Activated CD4-positive, alpha-beta memory T cell treated with anti-CD3 and anti-CD28 coated beads for 36 hours (primary cell): Measurements from ENCODE around the gene OLR1. TPM values are rescaled to one million over a fixed set of nuclear protein-coding genes. Genes with fewer than 3 reads are reported as not detected.

ENCODE experiments used
- CTCF ChIA-PET: fragments of 350-600 bp; sonication (Branson Sonifier 250); formaldehyde crosslinking; loops from one replicate; lab custom pipeline; 2021; ENCODE audit warnings: antibody characterized with exemption, inconsistent platforms; lab: Charles Lee
- POLR2A ChIA-PET: fragments of 350-600 bp; sonication (Branson Sonifier 250); formaldehyde crosslinking; loops from one replicate; lab custom pipeline; 2021; ENCODE audit warnings: antibody characterized with exemption; lab: Charles Lee
- DNase-seq: peaks from one replicate; pipeline ENCODE4 v3.0.0-alpha.2; 2020
- H3K27ac Mint-ChIP-seq: one replicate; pipeline ENCODE4 v1.8.0; 2021; ENCODE audit warnings: mixed read lengths
- H3K27me3 Mint-ChIP-seq: one replicate; pipeline ENCODE4 v1.8.0; 2021; ENCODE audit warnings: mixed read lengths
- H3K36me3 Mint-ChIP-seq: one replicate; pipeline ENCODE4 v1.8.0; 2021; ENCODE audit warnings: mixed read lengths
- H3K4me1 Mint-ChIP-seq: one replicate; pipeline ENCODE4 v1.8.0; 2021; ENCODE audit warnings: low read depth, mixed read lengths
- H3K4me3 Mint-ChIP-seq: one replicate; pipeline ENCODE4 v1.8.0; 2021; ENCODE audit warnings: mild to moderate bottlenecking, mixed read lengths
- H3K9me3 Mint-ChIP-seq: one replicate; pipeline ENCODE4 v1.8.0; 2021; ENCODE audit warnings: mixed read lengths
- intact Hi-C: fragments of 100-400 bp; cut with micrococcal nuclease; formaldehyde crosslinking; loops from one replicate; pipeline ENCODE4 v1.15.1; 2023
- total RNA-seq, 2 experiments: library from RNA; stranded (reverse); gene quantifications; one replicate each; pipeline ENCODE4 v1.2.3, GENCODE V29; 2021

Gene OLR1
- total RNA-seq, 2 experiments from 2014 or later, result not detected

- ChIA-PET POLR2A (no interaction called here), CTCF (no interaction called here)
- H3K9me3 Mint-ChIP-seq, result no peaks in the 10 kb centered on the region
- peaks cover 10% of the 10 kb centered on the region for H3K4me1 Mint-ChIP-seq
- peaks cover 13% of the 10 kb centered on the region for H3K27me3 Mint-ChIP-seq
- no peaks in the 10 kb centered on the region for H3K36me3 Mint-ChIP-seq
- DNase-seq, result no peak
- H3K27ac Mint-ChIP-seq, result no peak overlapping the region
- H3K4me3 Mint-ChIP-seq, result no peak overlapping the region
- intact Hi-C loops, result loop anchor here (1.0 to 10.0 kb wide), 5 partner anchors 18 to 513 kb away; partner anchors contain the start of gene CLEC7A
These were observed 24.1 kb downstream of the OLR1 start for GRCh38 chr12:10147714-10148403.

- H3K36me3 Mint-ChIP-seq, result no peaks in the 10 kb centered on the region
- intact Hi-C loops, result loop anchor here (5.0 to 10.0 kb wide), 2 partner anchors 346 to 508 kb away; no protein-coding TSS in a partner anchor
- no peak for DNase-seq
- ChIA-PET CTCF (interaction anchor here (1.0 to 2.1 kb wide), 5 partner anchors 10 to 400 kb away, joined by 3 to 10 read pairs (median 5); partner anchors contain the start of gene CLEC12B), POLR2A (no interaction called here)
- H3K4me1 Mint-ChIP-seq, result peaks cover 6% of the 10 kb centered on the region
- peaks cover 6% of the 10 kb centered on the region for H3K27me3 Mint-ChIP-seq
- H3K4me3 Mint-ChIP-seq, result no peak overlapping the region
- no peaks in the 10 kb centered on the region for H3K9me3 Mint-ChIP-seq
- H3K27ac Mint-ChIP-seq, result no peak overlapping the region
These were observed 28.8 kb downstream of the OLR1 start for GRCh38 chr12:10142976-10143589.

DNA sequence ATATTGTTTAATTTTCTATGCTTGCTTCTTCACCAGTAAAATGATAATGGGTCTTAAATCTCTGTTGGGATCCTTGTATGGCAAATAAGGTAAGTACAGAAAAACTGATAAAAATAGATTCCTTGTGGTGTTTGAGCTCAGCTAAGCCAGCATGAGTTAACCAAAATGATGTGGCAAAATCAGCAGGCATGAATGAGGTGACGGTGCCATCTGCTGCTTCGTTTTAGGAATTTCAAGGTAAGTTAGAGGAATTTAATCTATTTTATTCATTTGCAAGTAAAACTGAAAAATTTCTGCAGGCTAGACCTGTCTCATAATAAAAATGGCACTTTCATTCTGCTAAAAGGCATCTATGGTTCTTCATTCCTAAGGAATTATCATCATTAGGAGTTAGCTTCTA is 31.9 kb downstream of the OLR1 start:
- peaks cover 8% of the 10 kb centered on the region for H3K27me3 Mint-ChIP-seq
- H3K4me3 Mint-ChIP-seq, result no peak overlapping the region
- H3K27ac Mint-ChIP-seq, result no peak overlapping the region
- ChIA-PET POLR2A (no interaction called here), CTCF (interaction anchor here (0.7 to 4.3 kb wide), 26 partner anchors 10 to 397 kb away, joined by 3 to 37 read pairs (median 6); partner anchors contain the start of genes CLEC12B and CLEC7A)
- no peaks in the 10 kb centered on the region for H3K36me3 Mint-ChIP-seq
- no peaks in the 10 kb centered on the region for H3K4me1 Mint-ChIP-seq
- no peaks in the 10 kb centered on the region for H3K9me3 Mint-ChIP-seq
- peak; percentile 66 for DNase-seq
- intact Hi-C loops, result loop anchor here (1.0 to 10.0 kb wide), 5 partner anchors 200 to 505 kb away; no protein-coding TSS in a partner anchor

DNA sequence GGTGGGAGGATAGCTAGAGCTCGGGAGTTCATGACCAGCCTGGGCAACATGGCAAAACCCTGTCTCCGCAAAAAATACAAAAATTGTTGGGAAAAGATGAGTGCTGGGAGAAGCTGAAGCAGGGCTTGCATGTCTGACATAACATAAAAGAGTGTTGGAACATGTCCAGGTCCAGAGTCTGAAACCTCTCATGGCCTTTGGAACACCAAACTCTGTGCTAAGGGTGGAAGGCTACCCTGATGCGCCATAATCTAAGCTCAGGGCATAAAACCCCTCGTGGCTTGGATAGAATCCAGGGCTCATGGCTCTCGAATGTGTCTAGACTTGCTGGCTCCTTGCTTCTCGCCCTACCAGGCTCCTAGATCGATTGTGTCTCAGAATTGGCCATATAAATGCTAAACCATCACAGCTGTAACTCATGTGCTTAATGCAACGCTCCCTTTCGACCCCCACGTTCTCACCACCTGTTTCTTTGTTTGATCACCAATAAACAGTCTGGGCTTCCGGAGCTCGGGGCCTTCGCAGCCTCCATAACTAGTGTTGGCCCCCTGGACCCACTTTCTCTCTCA is 35.2 kb downstream of the OLR1 start:
- Mint-ChIP-seq H3K4me3 (no peak overlapping the region), H3K27ac (no peak overlapping the region), H3K4me1 (no peaks in the 10 kb centered on the region), H3K9me3 (no peaks in the 10 kb centered on the region), H3K36me3 (no peaks in the 10 kb centered on the region), H3K27me3 (peaks cover 4% of the 10 kb centered on the region)
- intact Hi-C loops, result no loop called here
- ChIA-PET CTCF (interaction anchor here (1.2 to 4.3 kb wide), 2 partner anchors 127 to 323 kb away, joined by 4 to 37 read pairs; partner anchors contain the start of gene CLEC12B), POLR2A (interaction anchor here (0.6 kb wide), 2 partner anchors 102 to 477 kb away, joined by 3 to 4 read pairs; no protein-coding TSS in a partner anchor)
- no peak for DNase-seq

DNA sequence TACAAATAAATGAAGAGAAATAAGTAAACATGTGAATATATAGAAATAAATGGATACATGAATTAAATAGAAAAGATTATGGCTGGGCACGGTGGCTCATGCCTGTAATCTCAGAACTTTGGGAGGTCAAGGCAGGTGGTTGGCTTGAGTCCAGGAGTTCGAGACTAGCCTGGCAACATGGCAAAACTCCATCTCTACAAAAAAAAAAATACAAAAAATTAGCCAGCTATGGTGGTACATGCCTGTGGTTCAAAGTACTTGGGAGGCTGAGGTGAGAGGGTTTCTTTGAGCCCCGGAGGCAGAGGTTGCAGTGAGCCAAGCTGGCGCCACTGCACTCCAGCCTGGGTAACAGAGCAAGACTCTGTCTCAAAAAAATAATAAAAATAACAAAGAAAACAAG is 36.8 kb downstream of the OLR1 start:
- intact Hi-C loops, result no loop called here
- no peak for DNase-seq
- peaks cover 9% of the 10 kb centered on the region for H3K4me1 Mint-ChIP-seq
- no peak overlapping the region for H3K27ac Mint-ChIP-seq
- no peak overlapping the region for H3K4me3 Mint-ChIP-seq
- ChIA-PET POLR2A (no interaction called here), CTCF (interaction anchor here (1.8 kb wide), 1 partner anchor 384 kb away, joined by 7 read pairs; no protein-coding TSS in a partner anchor)
- H3K9me3 Mint-ChIP-seq, result no peaks in the 10 kb centered on the region
- H3K36me3 Mint-ChIP-seq, result no peaks in the 10 kb centered on the region
- peaks cover 4% of the 10 kb centered on the region for H3K27me3 Mint-ChIP-seq

GRCh38 chr12:10132850-10133370 is 39.0 kb downstream of the OLR1 start:
- ChIA-PET POLR2A (no interaction called here), CTCF (no interaction called here)
- no peaks in the 10 kb centered on the region for H3K9me3 Mint-ChIP-seq
- no peak overlapping the region for H3K27ac Mint-ChIP-seq
- H3K4me3 Mint-ChIP-seq, result no peak overlapping the region
- peaks cover 16% of the 10 kb centered on the region for H3K4me1 Mint-ChIP-seq
- H3K36me3 Mint-ChIP-seq, result no peaks in the 10 kb centered on the region
- H3K27me3 Mint-ChIP-seq, result peaks cover 6% of the 10 kb centered on the region
- intact Hi-C loops, result no loop called here
- DNase-seq, result no peak

DNA sequence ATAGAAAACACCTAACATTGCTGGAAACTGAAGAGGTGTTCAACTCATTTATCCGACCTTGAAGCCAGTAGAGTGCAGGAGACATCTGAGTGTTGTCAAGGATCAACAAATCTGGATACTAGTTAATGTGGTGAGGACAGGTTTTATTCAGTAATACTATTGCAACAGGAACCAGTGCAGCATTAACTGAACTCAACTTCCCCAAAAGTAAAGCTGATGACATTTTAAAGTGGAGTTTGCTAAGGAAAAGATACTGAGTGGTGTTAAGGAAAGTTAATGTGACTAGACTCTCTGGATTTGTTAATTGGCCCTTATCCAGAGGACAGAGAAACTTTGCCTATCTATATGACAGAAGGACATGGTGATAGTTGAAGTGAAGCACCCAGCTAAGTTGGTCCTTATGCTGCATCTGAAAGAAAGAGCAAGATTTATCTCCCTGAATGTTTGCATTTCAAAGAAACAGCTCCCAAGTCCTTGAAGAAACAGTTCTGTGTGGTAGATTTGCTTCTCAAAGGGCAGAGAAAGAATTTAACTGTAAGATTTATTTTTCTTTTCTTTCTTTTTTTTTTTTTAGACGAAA is 40.7 kb downstream of the OLR1 start:
- intact Hi-C loops, result no loop called here
- DNase-seq, result no peak
- CTCF ChIA-PET, result interaction anchor here (1.0 to 1.9 kb wide), 4 partner anchors 9 to 334 kb away, joined by 3 to 10 read pairs (median 5); no protein-coding TSS in a partner anchor
- Mint-ChIP-seq H3K27me3 (peaks cover 5% of the 10 kb centered on the region), H3K36me3 (no peaks in the 10 kb centered on the region), H3K27ac (no peak overlapping the region), H3K4me1 (peaks cover 16% of the 10 kb centered on the region), H3K9me3 (no peaks in the 10 kb centered on the region), H3K4me3 (no peak overlapping the region)
- POLR2A ChIA-PET, result interaction anchor here (0.6 kb wide), 1 partner anchor 30 kb away, joined by 3 read pairs; no protein-coding TSS in a partner anchor

- Mint-ChIP-seq H3K27me3 (peaks cover 6% of the 10 kb centered on the region), H3K27ac (no peak within 1 kb of the TSS), H3K4me1 (peaks cover 16% of the 10 kb centered on the region), H3K9me3 (no peaks in the 10 kb centered on the region), H3K4me3 (no peak within 1 kb of the TSS), H3K36me3 (no peaks in the 10 kb centered on the region)
- intact Hi-C loops, result loop anchor here (1.0 kb wide), 1 partner anchor 18 kb away; no protein-coding TSS in a partner anchor
- ChIA-PET CTCF (interaction anchor here (0.5 to 1.9 kb wide), 7 partner anchors 10 to 380 kb away, joined by 3 to 10 read pairs (median 3); partner anchors contain the start of gene CLEC12B), POLR2A (no interaction called here)
- DNase-seq, result no peak
These were observed 41.9 kb downstream of the OLR1 start, which contains the start of gene CLEC7A for GRCh38 chr12:10130042-10130441. Gene CLEC7A, minus strand, starts transcription at chr12:10130199. Its CDS starts 117 bp downstream, at chr12:10130082.

DNA sequence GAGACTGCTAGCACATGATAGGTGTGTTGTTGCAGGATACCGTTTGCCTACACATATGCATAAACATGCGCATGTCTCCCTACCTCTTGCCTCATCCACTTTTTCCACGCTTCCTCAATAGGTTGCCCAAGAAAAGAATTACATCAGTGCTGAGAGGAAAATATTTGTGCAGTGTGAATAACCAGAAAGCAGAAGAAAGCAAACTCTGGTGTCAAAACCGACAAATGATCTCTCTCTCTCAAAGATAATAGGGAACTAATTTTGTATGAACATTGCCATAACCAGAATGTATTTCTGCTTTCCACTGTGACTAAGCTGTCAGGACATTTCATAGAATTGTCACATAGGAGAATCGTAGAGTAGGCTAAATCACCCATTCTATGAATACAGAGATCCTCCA is 43.2 kb downstream of the OLR1 start:
- Mint-ChIP-seq H3K36me3 (no peaks in the 10 kb centered on the region), H3K9me3 (no peaks in the 10 kb centered on the region), H3K27ac (no peak overlapping the region), H3K4me3 (no peak overlapping the region), H3K27me3 (peaks cover 6% of the 10 kb centered on the region), H3K4me1 (peaks cover 16% of the 10 kb centered on the region)
- DNase-seq, result no peak
- POLR2A ChIA-PET, result no interaction called here
- intact Hi-C loops, result loop anchor here (5.0 kb wide), 1 partner anchor 186 kb away; no protein-coding TSS in a partner anchor
- CTCF ChIA-PET, result interaction anchor here (1.7 kb wide), 1 partner anchor 11 kb away, joined by 9 read pairs; no protein-coding TSS in a partner anchor

DNA sequence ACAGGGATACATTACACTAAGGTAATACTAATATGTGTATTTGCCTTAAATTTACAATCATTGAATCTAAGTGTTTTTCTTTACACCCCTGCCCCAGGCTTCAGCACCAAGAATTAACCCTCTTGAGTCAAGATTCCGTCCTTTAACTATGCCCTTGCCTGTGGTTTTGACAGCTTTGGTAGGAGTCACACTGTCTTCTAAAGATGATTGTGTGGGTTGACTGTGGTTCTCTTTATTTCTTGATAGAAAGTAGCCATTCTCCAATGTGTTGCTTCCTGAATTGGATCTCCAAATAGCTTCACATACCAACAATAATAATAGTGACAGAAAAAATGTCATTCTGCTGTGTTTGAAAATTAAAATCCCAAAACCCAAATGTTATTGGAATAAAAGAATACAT is 45.5 kb downstream of the OLR1 start:
- no peaks in the 10 kb centered on the region for H3K36me3 Mint-ChIP-seq
- POLR2A ChIA-PET, result no interaction called here
- no peak for DNase-seq
- peaks cover 6% of the 10 kb centered on the region for H3K27me3 Mint-ChIP-seq
- no peak overlapping the region for H3K27ac Mint-ChIP-seq
- CTCF ChIA-PET, result interaction anchor here (1.0 kb wide), 1 partner anchor 27 kb away, joined by 4 read pairs; no protein-coding TSS in a partner anchor
- no peak overlapping the region for H3K4me3 Mint-ChIP-seq
- peaks cover 16% of the 10 kb centered on the region for H3K4me1 Mint-ChIP-seq
- no peaks in the 10 kb centered on the region for H3K9me3 Mint-ChIP-seq
- intact Hi-C loops, result loop anchor here (5.0 kb wide), 1 partner anchor 184 kb away; no protein-coding TSS in a partner anchor

DNA sequence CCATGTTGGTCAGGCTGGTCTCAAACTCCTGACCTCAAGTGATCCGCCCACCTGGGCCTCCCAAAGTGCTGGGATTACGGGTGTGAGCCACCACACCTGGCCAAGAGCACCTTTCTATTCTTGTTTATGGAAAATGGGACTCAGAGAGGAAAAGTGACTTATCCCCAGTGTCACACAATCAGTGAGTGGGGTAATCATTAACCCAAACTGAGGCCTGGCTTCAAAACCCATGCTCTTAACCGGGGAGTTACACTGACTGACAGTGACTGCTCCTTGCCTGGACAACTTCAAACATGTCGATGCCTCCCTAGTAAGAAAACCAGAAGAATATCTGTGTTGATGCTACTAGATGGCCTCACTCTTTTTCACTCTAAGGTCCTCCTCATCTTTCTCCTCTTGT is 49.2 kb downstream of the OLR1 start:
- ChIA-PET POLR2A (no interaction called here), CTCF (no interaction called here)
- Mint-ChIP-seq H3K27ac (no peak overlapping the region), H3K4me1 (no peaks in the 10 kb centered on the region), H3K4me3 (no peak overlapping the region), H3K36me3 (no peaks in the 10 kb centered on the region), H3K9me3 (no peaks in the 10 kb centered on the region), H3K27me3 (peaks cover 3% of the 10 kb centered on the region)
- DNase-seq, result no peak
- intact Hi-C loops, result no loop called here
